ENCODE measurements around the gene BMPR1B. TPM values are rescaled to one million over a fixed set of nuclear protein-coding genes. Genes with fewer than 3 reads are reported as not detected.

BMPR1B gene
- polyA plus RNA-seq, 1 experiment: 0.07 TPM

- ChIA-PET POLR2A (no interaction called here), CTCF (no interaction called here)
Observed at GRCh38 chr4:95013236-95013635, 255.5 kb downstream of the BMPR1B start.

GRCh38 chr4:95014068-95014467 is 256.3 kb downstream of the BMPR1B start:
- no peak for DNase-seq (ENCODE audit: low read depth)
- no peak for TF ChIP-seq CTCF (IDR thresholded peaks at IDR 0.05; ENCODE audit: insufficient read depth, low read depth, low read length)
- POLR2A ChIA-PET: no interaction called here

More at GRCh38 chr4:95013236-95013635, 255.5 kb downstream of the BMPR1B start:
- Histone ChIP-seq H3K27me3 (ENCODE audit: control insufficient read depth, insufficient read depth, low read length) (no peaks in the 10 kb centered on the region; the same call in 1 of the 2 replicates), H3K36me3 (ENCODE audit: control insufficient read depth, insufficient read depth, low read length) (no peaks in the 10 kb centered on the region), H3K4me3 (ENCODE audit: low read depth, low read length) (no peak overlapping the region)
- DNase-seq (ENCODE audit: low read depth): no peak
- no peak for TF ChIP-seq CTCF (IDR thresholded peaks at IDR 0.05; ENCODE audit: insufficient read depth, low read depth, low read length)

GRCh38 chr4:95017305-95018064 is 259.7 kb downstream of the BMPR1B start:
- CTCF ChIA-PET: no interaction called here
- Histone ChIP-seq H3K27me3 (ENCODE audit: control insufficient read depth, insufficient read depth, low read length) (no peaks in the 10 kb centered on the region), H3K4me3 (ENCODE audit: low read depth, low read length) (no peak overlapping the region), H3K36me3 (ENCODE audit: control insufficient read depth, insufficient read depth, low read length) (no peaks in the 10 kb centered on the region)
- no peak for DNase-seq (ENCODE audit: low read depth)
- TF ChIP-seq CTCF (IDR thresholded peaks at IDR 0.05; ENCODE audit: insufficient read depth, low read depth, low read length): no peak
- POLR2A ChIA-PET: no interaction called here

More at GRCh38 chr4:95014068-95014467, 256.3 kb downstream of the BMPR1B start:
- Histone ChIP-seq H3K27me3 (ENCODE audit: control insufficient read depth, insufficient read depth, low read length) (no peaks in the 10 kb centered on the region; the same call in 1 of the 2 replicates), H3K4me3 (ENCODE audit: low read depth, low read length) (no peak overlapping the region), H3K36me3 (ENCODE audit: control insufficient read depth, insufficient read depth, low read length) (no peaks in the 10 kb centered on the region)
- CTCF ChIA-PET: no interaction called here

- H3K27me3 ChIP-seq (ENCODE audit: control insufficient read depth, insufficient read depth, low read length): no peaks in the 10 kb centered on the region
- no peaks in the 10 kb centered on the region for H3K36me3 ChIP-seq (ENCODE audit: control insufficient read depth, insufficient read depth, low read length)
- no peak for DNase-seq (ENCODE audit: low read depth)
- no peak overlapping the region for H3K4me3 ChIP-seq (ENCODE audit: low read depth, low read length)
- ChIA-PET POLR2A (no interaction called here), CTCF (no interaction called here)
- no peak for TF ChIP-seq CTCF (IDR thresholded peaks at IDR 0.05; ENCODE audit: insufficient read depth, low read depth, low read length)
Observed at GRCh38 chr4:95018785-95019184, 261.0 kb downstream of the BMPR1B start.

GRCh38 chr4:95020521-95020920 is 262.8 kb downstream of the BMPR1B start:
- DNase-seq (ENCODE audit: low read depth): no peak
- H3K36me3 ChIP-seq (ENCODE audit: control insufficient read depth, insufficient read depth, low read length): no peaks in the 10 kb centered on the region
- POLR2A ChIA-PET: no interaction called here
- CTCF ChIA-PET: no interaction called here
- no peaks in the 10 kb centered on the region for H3K27me3 ChIP-seq (ENCODE audit: control insufficient read depth, insufficient read depth, low read length)
- no peak for TF ChIP-seq CTCF (IDR thresholded peaks at IDR 0.05; ENCODE audit: insufficient read depth, low read depth, low read length)
- no peak overlapping the region for H3K4me3 ChIP-seq (ENCODE audit: low read depth, low read length)
